ENCODE measurements around the gene MAPKAP1.

GRCh38 chr9:125696106-125696647, 10.8 kb downstream of the MAPKAP1 start:
- TF ChIP-seq CTCF (conservative IDR thresholded peaks at IDR 0.05; ENCODE audit: low read depth in 2 of 2) (no peak), REST (IDR thresholded peaks at IDR 0.05; ENCODE audit: unreplicated experiment) (no peak), EZH2 (IDR thresholded peaks at IDR 0.05; ENCODE audit: low read depth, unreplicated experiment) (no peak), POLR2AphosphoS5 (IDR thresholded peaks at IDR 0.05; ENCODE audit: low read depth) (no peak), JUNB (IDR thresholded peaks at IDR 0.05; ENCODE audit: unreplicated experiment) (no peak), EZH2phosphoT487 (IDR thresholded peaks at IDR 0.05; ENCODE audit: unreplicated experiment) (no peak), ETS1 (IDR thresholded peaks at IDR 0.05) (no peak), CREB1 (CRISPR knock-in tag; IDR thresholded peaks at IDR 0.05; ENCODE audit: low read depth) (no peak), ZNF114 (CRISPR knock-in tag; IDR thresholded peaks at IDR 0.05) (no peak)

All from GM23338 (cell line).